LoVo (cell line): ENCODE results near the gene CENPX.

ENCODE experiments used
- DNase-seq: peaks from one replicate; pipeline ENCODE4 v3.0.0-alpha.2; 2016; ENCODE audit warnings: low spot score

The CENPX gene

GRCh38 chr17:81980707-81981343 lies 41.9 kb downstream of the CENPX start:
- DNase-seq, result no peak

- no peak for DNase-seq
Observed at GRCh38 chr17:81980122-81980521, 42.6 kb downstream of the CENPX start.

GRCh38 chr17:81978524-81979298 lies 44.0 kb downstream of the CENPX start:
- DNase-seq, result no peak

- peak; percentile 92 for DNase-seq
Observed at GRCh38 chr17:81977211-81977808, 45.4 kb downstream of the CENPX start, which contains the start of gene ASPSCR1. Gene ASPSCR1, plus strand, starts transcription at chr17:81977629. Its CDS starts 18 bp downstream, at chr17:81977647.

- DNase-seq, result peak; percentile 11
Observed at GRCh38 chr17:81976332-81977210, 46.1 kb downstream of the CENPX start.

GRCh38 chr17:81973432-81973831 lies 49.2 kb downstream of the CENPX start:
- DNase-seq, result no peak

DNA sequence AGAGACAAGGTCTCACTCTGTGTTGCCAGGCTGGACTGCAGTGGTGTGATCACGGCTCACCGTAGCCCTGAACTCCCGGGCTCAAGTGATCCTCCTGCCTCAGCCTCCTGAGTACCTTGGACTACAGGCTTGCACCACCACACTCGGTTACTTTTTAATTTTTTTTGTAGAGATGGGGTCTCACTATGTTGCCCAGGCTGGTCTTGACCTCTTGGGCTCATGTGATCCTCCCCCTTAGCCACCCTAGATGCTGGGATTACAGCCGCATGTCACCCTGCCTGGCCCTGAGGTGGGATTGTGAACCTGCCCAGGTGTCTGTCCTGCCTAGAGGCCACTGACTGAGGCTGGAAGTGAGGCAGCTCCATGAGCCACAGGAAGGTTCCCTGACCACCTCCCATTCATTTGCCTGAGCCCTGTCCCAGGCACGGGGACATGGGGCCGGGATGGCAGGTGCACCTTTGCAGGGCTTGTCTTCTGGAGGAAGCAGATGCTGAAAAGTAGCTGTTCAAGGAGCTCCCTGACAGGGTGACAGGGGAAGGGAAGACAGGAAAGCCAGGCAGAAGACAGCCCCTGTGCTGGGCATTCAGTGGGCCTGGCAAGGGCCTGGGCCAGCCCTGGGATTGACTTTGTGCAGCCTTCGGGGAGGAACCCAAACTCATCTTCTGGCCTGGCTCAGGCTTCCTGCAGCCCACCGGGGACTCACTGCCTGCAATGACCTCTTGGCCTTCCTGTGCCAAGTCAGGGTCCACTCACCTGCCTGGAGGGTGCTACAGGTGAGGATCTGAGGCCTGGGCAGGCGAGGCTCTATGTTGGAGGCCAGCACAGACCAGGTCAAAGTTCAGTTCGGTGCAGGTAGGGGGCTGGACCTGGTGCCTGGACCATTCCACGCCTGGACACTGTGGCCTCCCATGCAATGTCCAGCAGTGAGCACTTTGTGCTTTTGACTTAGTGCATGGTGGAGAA lies 53.5 kb downstream of the CENPX start:
- no peak for DNase-seq
